ENCODE results near the gene RAB27A.
"Not testable (repeated sequence)": the region's sequence is repeated elsewhere in the genome, so short reads cannot be mapped to it uniquely, and the experiment has no call there.

RAB27A gene

DNA sequence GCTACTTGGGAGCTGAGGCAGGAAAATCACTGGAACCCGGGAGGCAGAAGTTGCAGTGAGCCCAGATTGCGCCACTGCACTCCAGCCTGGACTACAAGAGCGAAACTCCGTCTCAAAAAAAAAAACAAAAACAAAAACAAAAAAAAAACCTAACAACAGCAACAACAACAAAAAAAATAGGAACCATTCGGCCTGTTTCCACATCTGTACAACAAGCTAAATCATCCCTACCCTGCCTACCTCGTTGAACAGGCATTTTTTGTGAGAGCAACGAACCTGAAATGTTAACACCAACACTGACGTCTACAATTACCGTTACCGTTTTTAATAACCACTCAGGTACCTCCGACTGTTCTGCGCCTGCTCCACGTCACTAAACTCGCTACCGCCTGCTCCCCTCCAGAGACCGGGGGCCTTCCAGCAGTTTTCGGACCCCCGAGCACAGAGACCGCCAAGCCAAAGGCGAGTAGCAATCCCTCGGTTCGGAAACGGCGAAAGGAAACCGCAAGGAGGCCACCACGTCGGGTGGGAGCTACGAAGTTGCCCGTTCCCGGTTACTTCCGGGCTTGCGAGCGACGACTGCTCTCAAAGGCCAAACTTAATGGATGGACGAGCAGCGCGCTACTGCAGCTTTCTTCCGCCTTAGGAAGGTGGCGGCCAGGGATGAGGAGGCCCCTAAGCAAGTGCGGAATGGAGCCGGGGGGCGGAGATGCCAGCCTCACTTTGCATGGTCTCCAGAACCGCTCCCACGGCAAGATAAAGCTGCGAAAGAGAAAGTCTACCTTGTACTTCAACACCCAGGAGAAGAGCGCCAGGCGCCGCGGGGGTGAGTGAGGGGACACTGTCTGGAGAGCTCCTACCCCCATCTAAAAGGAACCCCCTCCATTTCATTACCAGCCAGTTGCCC is 29.2 kb upstream of the RAB27A start, which contains the start of the genes PIGB and PIGBOS1:
TSS of gene PIGB (plus strand) at position 635 of the 907 bp plus-strand sequence. CDS start at position 664, 29 bp downstream.
TSS of gene PIGBOS1 (minus strand) at position 536 of the 907 bp plus-strand sequence. CDS start 1,331 bp downstream, outside the sequence.
- no peaks in the 10 kb centered on the region for H3K27me3 ChIP-seq (ENCODE audit: control insufficient read depth, insufficient read depth, low read length)
- H3K27ac ChIP-seq, result peak within 1 kb of the TSS; percentile 88
- no peaks in the 10 kb centered on the region for H3K4me1 ChIP-seq
- H3K4me3 ChIP-seq (ENCODE audit: low read depth, low read length), result peak within 1 kb of the TSS; percentile 99
- H3K79me2 ChIP-seq, result peaks cover 3% of the 10 kb centered on the region
- H3K36me3 ChIP-seq (ENCODE audit: control insufficient read depth, insufficient read depth, low read length), result no peaks in the 10 kb centered on the region
- H3K4me2 ChIP-seq (ENCODE audit: low read length), result peak within 1 kb of the TSS; percentile 88
- no peaks in the 10 kb centered on the region for H3K9me3 ChIP-seq (ENCODE audit: control insufficient read depth, low read length)
- peak within 1 kb of the TSS; percentile 97 for H2AFZ ChIP-seq
- TF ChIP-seq, protein P1, sequence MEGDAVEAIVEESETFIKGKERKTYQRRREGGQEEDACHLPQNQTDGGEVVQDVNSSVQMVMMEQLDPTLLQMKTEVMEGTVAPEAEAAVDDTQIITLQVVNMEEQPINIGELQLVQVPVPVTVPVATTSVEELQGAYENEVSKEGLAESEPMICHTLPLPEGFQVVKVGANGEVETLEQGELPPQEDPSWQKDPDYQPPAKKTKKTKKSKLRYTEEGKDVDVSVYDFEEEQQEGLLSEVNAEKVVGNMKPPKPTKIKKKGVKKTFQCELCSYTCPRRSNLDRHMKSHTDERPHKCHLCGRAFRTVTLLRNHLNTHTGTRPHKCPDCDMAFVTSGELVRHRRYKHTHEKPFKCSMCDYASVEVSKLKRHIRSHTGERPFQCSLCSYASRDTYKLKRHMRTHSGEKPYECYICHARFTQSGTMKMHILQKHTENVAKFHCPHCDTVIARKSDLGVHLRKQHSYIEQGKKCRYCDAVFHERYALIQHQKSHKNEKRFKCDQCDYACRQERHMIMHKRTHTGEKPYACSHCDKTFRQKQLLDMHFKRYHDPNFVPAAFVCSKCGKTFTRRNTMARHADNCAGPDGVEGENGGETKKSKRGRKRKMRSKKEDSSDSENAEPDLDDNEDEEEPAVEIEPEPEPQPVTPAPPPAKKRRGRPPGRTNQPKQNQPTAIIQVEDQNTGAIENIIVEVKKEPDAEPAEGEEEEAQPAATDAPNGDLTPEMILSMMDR (IDR thresholded peaks at IDR 0.05), result no peak
- peak within 1 kb of the TSS; percentile 46 for H3K9ac ChIP-seq

DNA sequence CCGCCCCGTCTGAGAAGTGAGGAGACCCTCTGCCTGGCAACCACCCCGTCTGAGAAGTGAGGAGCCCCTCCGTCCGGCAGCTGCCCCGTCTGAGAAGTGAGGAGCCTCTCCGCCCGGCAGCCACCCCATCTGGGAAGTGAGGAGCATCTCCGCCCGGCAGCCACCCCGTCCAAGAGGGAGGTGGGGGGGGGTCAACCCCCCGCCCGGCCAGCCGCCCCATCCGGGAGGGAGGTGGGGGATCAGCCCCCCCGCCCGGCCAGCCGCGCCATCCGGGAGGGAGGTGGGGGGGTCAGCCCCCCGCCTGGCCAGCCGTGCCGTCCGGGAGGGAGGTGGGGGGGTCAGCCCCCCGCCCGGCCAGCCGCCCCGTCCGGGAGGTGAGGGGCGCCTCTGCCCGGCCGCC is 13.2 kb upstream of the RAB27A start:
- H3K27ac ChIP-seq; H3K79me2 ChIP-seq; H3K4me3 ChIP-seq (ENCODE audit: low read depth, low read length); H3K4me2 ChIP-seq (ENCODE audit: low read length); H3K36me3 ChIP-seq (ENCODE audit: control insufficient read depth, insufficient read depth, low read length); H2AFZ ChIP-seq; H3K9me3 ChIP-seq (ENCODE audit: control insufficient read depth, low read length); H3K4me1 ChIP-seq; H3K9ac ChIP-seq; H3K27me3 ChIP-seq (ENCODE audit: control insufficient read depth, insufficient read depth, low read length): not testable (repeated sequence)

DNA sequence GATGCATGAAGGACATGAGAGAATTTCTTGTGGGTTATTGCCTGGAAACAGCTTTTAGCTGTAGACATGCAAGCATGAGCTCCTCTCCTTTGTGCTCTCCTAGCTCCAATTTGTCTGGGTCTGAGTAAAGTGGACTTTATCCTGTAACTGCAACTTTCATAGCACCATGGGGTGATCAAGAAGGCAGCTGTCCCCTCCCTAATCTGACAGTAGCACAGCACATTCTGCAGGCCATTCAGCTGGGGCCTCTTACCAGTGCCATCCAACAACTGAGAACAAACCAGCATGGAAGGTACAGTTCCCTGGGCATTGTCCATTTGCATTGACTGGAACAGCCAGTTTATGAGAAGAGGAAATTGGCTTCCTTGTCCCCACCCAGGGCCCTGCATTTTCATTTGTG is 7.7 kb upstream of the RAB27A start:
- Histone ChIP-seq H3K4me3 (ENCODE audit: low read depth, low read length) (no peak overlapping the region), H3K9ac (no peak overlapping the region), H3K79me2 (no peaks in the 10 kb centered on the region), H3K4me2 (ENCODE audit: low read length) (no peak overlapping the region), H2AFZ (no peak overlapping the region), H3K4me1 (no peaks in the 10 kb centered on the region), H3K36me3 (ENCODE audit: control insufficient read depth, insufficient read depth, low read length) (no peaks in the 10 kb centered on the region), H3K9me3 (ENCODE audit: control insufficient read depth, low read length) (no peaks in the 10 kb centered on the region), H3K27ac (no peak overlapping the region), H3K27me3 (ENCODE audit: control insufficient read depth, insufficient read depth, low read length) (no peaks in the 10 kb centered on the region)
- TF ChIP-seq, protein P1 (IDR thresholded peaks at IDR 0.05), result no peak

DNA sequence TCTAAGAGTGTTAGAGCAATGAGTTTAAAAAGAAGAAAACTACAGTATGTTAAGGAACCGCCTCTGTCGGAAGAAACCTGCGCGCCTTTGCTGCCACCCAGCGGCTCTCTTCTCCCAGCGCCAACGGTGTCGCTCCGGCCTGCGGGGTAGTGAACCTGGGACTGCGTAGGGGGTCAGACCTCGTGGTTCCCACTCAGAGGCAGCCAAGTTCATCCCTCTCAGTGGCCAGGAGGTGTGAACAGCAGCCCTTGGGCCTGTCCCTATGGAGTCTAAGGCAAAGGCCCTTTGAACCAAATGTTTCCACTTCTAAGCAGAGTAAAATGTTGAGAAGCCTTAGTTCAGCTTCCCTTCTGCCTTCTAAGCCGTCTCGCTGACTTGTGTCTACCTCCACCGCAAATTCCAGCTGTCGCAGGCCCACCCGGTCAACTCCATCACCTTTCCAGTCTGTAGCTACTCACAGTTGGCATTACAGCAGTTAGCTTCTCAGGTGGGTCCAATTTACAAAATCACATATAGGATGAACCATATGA is 980 bp upstream of the RAB27A start:
- Histone ChIP-seq H2AFZ (peak overlapping the region; percentile 86), H3K4me2 (ENCODE audit: low read length) (peak overlapping the region; percentile 95), H3K9me3 (ENCODE audit: control insufficient read depth, low read length) (no peaks in the 10 kb centered on the region), H3K79me2 (no peaks in the 10 kb centered on the region), H3K4me3 (ENCODE audit: low read depth, low read length) (peak overlapping the region; percentile 80), H3K27ac (peak overlapping the region; percentile 80), H3K4me1 (no peaks in the 10 kb centered on the region), H3K36me3 (ENCODE audit: control insufficient read depth, insufficient read depth, low read length) (no peaks in the 10 kb centered on the region), H3K9ac (no peak overlapping the region), H3K27me3 (ENCODE audit: control insufficient read depth, insufficient read depth, low read length) (no peaks in the 10 kb centered on the region)
- TF ChIP-seq, protein P1 (IDR thresholded peaks at IDR 0.05), result peak; percentile 73

DNA sequence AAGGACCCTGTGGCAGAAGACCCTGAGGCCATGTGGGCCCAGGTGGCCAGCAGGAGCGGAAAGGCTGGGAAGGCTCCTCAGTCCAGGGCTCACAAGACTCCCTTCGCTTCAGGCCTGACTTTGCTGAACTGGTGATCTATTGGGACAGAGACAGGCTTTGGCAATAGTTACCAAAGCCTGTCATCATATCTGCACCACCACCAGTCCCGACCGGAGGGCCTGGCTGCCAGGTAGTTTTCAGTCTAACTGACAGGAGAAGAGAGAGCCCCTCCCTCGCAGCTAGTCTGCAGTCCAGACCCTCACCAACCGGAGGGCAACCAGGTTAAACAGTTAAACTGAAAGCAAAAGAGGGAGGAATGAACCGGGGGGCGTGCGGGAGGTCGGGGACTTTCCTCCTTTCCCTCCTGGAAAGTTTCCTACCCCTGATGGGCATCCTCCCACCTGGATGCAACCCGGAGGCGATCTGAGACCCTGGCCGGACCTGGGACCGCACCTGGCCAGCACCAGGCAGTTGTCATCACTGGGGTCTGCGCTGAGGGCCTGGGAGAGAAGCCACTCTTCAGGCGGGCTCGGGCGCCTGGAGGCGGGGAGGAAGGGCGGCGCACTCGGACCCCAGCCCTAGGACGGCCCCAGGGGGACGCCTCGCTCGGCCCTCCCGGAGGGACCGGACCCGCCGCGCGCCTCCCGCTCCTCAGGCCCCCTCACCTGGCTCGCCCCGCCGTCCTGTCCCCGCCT is 435 bp downstream of the RAB27A start:
- H3K79me2 ChIP-seq, result no peaks in the 10 kb centered on the region
- H3K4me1 ChIP-seq, result no peaks in the 10 kb centered on the region
- peak overlapping the region; percentile 80 for H3K27ac ChIP-seq
- peak overlapping the region; percentile 95 for H3K4me2 ChIP-seq (ENCODE audit: low read length)
- TF ChIP-seq, protein P1 (IDR thresholded peaks at IDR 0.05), result no peak
- H2AFZ ChIP-seq, result peak overlapping the region; percentile 86
- no peaks in the 10 kb centered on the region for H3K27me3 ChIP-seq (ENCODE audit: control insufficient read depth, insufficient read depth, low read length)
- H3K9me3 ChIP-seq (ENCODE audit: control insufficient read depth, low read length), result no peaks in the 10 kb centered on the region
- peak overlapping the region; percentile 80 for H3K4me3 ChIP-seq (ENCODE audit: low read depth, low read length)
- peak overlapping the region; percentile 80 for H3K9ac ChIP-seq
- H3K36me3 ChIP-seq (ENCODE audit: control insufficient read depth, insufficient read depth, low read length), result no peaks in the 10 kb centered on the region
